PC-3 (cell line): Measurements from ENCODE around the gene SH3RF1.

Experiments
- CTCF ChIP-seq: fragments of 300-600 bp; sonication (generic); conservative IDR thresholded peaks from 2 replicates; pipeline ENCODE4 v1.5.1; 2017; ENCODE audit warnings: antibody characterized with exemption, low read depth, mild to moderate bottlenecking, low read length
- EZH2 ChIP-seq: fragments of 300-600 bp; sonication (generic); IDR thresholded peaks from one replicate; pipeline ENCODE4 v1.6.1; 2017; ENCODE audit warnings: antibody characterized with exemption, mild to moderate bottlenecking, low read length; ENCODE audit not compliant: unreplicated experiment
- EZH2phosphoT487 ChIP-seq: fragments of 300-600 bp; sonication (generic); IDR thresholded peaks from 2 replicates; pipeline ENCODE4 v1.6.1; 2018; ENCODE audit warnings: mild to moderate bottlenecking, antibody characterized with exemption, low read length, borderline replicate concordance

GRCh38 chr4:169254546-169254983 is 16.2 kb downstream of the SH3RF1 start:
- TF ChIP-seq CTCF, result no peak
- TF ChIP-seq EZH2, result no peak
- TF ChIP-seq EZH2phosphoT487, result no peak
